GM19239 (cell line): ENCODE measurements around the gene FAIM2.
A peak's percentile ranks its signal among the peaks of the same experiment; 100 is the strongest.

Experiments used
- DNase-seq: peaks from one replicate; pipeline ENCODE4 v3.0.0; 2011; ENCODE audit warnings: low spot score; ENCODE audit not compliant: insufficient read length
- FAIRE-seq: peaks from 2 replicates; lab custom pipeline; 2011; peaks lifted over from hg19 to GRCh38; lab: Jason Lieb, UNC

FAIM2 gene

DNA sequence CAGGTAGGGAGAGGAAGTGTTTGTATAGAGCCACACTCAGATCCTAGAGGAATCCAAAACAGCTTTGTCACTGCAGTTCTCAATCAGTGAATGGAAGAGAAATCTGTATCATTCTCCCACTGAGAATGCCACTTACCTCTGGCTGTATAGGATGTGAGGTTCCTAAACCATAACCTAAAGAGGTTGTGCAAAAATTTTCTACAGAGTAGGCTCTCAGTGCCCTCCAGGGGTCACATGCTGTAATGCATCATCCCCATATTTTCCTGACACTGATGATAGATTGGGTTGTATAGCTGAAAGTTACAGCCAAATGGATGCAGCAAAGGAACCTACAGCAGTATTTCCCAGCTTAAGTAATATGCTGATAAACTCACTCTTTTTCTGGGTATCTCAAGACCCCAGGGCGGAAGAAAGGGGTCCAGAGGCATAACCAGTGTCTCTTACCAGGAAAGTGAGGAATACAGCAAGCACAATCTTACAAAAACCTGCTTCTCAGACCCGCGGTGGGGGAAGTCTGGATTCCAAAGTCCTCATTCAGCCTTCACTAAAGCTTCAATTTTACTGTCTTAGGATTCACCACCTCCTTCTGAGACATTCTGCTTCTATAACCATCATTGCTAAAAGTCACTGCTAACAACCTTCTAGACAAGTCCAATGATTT lies 64.6 kb downstream of the FAIM2 start:
- DNase-seq: no peak
- no peak for FAIRE-seq

DNA sequence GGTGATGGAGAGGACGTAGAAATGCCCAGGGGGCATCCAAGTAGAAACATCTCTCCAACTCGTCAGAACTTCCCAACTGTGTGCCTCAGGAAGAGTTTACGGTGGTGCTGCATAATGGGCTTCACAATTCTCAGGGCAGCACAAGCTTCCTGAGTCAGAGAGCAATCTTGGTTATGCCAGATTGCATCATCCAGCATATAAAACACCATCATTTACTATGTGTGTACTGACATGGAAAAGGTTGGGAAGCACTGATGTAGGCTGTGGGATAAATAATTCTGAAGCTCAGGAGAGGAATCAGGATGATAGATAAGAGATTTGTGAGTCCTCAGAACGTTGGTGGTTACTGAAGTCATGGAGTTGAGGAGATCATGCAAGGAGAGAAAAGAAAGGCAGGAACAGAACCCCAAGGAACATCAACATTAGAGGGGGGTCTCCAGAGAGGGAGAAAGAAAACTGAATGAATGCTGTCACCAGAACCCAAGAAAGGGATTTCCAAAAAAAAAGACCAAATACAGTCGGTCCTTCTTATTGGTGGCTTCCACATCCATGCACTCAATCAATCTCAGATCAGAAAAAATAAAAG lies 70.8 kb downstream of the FAIM2 start:
- no peak for DNase-seq

DNA sequence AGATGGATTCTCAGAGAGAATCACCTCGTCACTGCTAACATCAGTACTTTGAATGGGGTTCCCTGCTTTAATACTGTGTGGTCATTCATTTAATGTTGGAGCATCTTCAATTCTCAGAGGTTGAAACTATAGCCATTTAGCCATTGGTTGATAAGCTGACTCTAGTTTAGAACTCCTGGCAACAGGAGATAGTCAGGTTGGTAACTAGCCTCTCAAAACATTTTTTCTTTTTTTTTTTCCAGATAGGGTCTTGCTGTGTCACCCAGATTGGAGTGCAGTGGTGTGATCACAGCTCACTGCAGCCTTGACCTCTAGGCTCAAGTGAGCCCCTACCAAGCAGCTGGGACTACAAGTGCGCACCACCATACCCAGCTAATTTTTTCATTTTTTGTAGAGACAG lies 72.0 kb downstream of the FAIM2 start:
- no peak for DNase-seq
- FAIRE-seq: no peak

More for the DNA sequence above, 70.8 kb downstream of the FAIM2 start:
- no peak for FAIRE-seq

DNA sequence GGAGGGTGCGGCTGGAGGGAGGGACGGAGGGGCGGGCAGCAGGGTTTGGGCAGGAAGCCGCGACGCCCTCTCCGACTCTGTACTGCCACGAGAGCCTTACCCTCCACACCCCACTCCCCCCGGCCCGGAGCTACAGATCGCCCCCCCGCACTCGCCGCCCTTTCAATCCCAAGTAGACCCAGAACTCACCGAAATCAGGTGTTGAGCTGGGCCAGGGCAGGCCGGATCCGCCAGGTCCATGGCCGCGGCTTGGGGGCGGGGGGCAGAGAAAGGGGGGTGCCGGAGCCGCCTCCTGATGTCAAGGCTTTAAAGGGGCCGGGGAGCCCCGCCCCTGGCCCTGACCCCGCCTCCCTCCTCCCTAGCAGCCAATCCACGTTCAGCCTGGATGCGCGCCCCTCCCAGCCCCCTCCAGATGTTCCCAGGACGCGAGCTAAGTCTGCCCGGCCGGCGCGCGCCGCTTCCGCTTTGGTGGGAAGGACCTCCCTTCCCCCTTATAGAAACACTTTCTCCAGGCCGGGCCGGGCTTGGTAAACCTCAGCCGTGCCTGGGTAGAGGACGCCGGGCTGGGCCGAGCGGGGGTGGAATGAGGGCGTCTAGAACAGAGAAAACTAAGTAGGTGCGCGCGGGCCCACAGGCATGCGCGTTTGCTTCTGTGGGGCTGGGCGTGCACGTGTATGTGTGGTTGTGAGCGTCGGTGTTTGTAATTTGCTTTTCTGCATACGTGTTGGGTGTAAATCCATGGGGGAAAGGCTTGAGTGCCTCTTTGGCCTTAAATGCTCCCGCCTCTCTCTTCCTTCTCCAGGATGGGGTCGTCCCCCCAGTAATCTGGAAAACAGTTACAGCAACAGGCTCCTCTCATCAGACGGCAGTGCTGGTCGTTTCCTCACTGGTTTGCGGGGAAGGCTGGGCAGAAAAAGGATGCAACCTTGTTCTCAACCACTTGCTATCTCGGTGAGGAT lies 75.3 kb downstream of the FAIM2 start, which contains the start of gene NCKAP5L:
Gene NCKAP5L (minus strand): TSS at position 281 of the 959 bp plus-strand sequence. CDS start 24,369 bp downstream, outside the sequence.
- peak; percentile 97 for FAIRE-seq

DNA sequence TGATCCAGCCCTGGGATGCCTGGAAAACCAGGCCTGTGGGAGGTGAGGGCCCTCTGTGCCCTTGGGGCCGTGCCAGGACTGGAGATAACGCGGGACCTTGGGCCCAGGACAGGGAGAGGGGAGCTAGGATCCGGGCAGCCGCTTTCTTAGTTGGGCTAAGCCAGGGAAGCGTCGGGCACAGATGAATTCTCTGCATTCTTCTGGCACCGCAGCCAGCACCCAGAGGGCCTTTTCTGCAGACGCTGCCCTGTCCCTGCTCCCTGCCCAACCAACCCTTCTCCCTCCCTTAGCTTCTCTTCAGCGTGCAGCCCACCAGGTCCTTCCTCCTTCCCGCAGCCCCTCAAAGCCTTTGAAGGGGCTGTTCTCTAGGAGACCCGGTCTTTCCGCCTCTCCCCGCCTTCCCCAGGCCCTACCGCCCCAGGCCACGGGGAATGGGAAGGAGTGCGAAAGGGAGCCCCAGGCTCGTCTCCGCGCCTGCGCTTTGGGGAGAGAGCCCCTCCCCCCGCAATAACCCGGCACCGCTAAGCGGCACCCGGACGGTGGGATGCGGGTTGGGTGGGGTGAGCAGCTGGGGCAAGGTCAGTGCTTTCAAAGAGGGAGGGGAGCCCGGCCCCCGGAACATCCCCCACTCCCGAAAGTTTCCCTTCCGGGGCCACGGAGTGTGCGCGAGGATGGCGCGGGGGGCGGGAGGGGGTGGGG lies 76.2 kb downstream of the FAIM2 start:
- DNase-seq: no peak
- FAIRE-seq: no peak

More for the DNA sequence above, 75.3 kb downstream of the FAIM2 start, which contains the start of gene NCKAP5L:
- peak; percentile 92 for DNase-seq

DNA sequence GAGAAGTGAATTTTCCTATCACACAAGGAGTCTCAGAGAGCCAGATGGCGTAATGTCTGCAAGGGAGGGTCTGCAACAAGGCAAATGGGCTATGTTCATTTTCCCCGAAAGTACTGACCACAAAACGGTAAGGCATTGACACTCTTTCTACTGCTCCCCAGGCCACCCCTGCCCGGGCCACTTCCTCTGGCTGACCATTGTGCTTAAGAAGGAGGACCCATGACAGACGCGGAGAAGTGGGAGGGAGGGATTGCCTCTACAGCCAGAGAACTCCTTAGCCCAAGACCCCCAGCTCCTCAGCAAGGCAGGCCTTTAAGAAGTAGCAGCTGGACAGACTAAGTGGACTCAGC lies 76.7 kb downstream of the FAIM2 start:
- DNase-seq: no peak

DNA sequence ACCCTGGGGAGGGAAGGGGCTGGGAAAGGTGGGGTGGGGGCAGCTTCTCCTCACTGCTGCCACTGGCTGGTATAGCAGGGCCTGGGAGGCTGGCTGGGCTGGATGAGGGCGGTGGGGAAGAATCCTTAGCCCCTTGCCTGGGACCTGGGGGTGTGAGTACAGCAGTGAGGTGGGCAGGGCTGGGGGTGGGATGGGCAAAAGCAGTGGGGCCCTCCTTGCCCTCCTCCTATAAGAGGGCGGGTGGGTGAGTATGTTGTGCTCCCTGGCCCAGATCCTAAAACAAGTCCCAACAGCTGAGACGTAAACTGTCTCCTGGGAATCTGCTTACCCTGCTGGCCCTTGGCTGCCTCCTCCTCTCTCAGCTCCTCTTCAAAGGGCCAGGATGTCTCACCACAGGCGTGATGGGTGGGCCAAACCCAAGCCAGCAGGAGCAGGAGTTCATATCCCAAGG lies 77.7 kb downstream of the FAIM2 start:
- DNase-seq: no peak
- no peak for FAIRE-seq

More for the DNA sequence above, 76.7 kb downstream of the FAIM2 start:
- FAIRE-seq: no peak

DNA sequence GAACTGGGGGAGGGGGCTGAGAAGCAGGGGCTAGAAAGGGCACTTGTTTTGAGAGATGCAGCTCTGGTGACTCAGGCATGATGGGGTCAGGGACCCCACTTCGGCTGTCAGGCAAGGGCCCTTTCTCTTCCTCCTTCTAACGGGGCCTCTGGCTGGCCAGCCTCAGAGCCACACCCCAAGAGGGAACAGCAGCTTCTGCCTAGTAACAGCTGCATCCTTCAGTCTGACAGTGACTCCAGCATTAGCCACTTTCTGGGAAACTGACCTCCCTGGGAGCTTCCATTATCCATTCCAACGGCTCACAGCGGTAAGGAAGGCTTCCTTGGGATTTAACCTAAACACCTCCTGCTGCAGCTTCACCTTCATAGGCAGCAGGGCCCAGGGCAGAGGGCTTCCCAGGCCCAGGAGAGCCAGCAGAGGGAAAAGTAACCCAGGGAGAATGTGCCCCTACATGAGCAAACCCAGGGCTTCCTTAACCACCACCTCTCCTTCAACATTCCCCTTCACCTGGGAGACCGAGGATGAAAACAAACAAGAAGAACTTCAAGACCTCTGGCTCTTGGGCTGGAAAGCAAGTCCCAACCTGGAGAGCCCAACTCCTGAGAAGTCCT lies 78.2 kb downstream of the FAIM2 start:
- no peak for FAIRE-seq
- DNase-seq: no peak

DNA sequence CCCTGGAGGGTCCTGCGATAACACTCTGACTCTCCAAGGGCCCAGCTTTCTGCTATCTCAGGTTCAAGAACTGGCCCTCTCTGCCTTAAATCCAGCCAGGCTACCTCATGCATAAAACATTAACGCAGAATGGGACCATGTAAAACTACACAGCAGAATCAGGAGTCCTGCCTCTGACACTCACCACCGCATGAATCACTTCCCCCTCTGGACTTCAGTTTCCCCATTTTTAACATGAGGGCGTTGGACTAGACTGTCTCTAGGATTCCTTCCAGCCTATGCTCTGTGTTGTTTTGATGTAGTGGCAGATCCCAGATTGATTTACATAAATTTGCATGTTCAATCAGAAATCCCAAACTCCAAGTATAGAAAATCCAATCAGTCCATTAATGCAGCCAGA lies 78.8 kb downstream of the FAIM2 start:
- no peak for DNase-seq

DNA sequence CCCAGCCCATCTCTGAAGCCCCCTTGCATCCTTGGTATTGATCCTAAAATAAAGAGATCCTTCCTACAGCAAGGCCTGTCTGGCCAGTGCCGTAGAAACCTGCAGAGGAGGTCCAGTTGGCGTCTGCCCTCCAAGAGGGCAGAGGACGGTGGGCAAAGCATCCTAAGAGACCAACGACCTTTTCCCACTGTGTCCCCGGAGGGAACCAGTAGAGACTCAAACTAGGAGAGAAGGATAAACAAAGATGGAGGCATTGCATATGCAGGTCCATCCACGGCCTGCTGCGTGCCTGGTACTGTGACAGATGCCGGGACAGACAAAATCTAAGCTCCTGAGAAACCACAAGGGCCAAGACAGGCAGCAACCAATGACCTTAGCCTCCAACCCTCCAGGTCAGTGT lies 79.3 kb downstream of the FAIM2 start:
- DNase-seq: no peak
- no peak for FAIRE-seq

More for the DNA sequence above, 78.8 kb downstream of the FAIM2 start:
- no peak for FAIRE-seq

DNA sequence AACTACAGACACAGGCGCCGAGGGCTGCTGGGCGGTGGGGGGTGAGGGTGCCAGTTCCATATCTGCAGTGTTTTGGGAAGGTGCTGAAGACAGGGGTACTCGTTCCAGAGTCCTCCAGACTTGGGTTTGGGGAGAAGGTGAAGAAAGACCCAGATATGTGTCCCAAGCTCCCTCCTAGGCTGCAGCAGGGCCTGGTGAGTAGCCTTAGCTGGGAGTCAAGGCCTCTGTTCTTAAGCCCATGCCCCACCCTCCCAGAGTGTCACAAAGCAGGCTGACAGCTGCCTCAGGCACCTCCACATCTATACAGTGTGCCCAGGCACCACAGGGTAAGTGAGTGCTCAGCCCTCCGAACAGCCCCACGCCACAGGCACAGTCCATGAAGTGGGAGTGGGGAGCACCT lies 79.7 kb downstream of the FAIM2 start:
- FAIRE-seq (no peak), DNase-seq (no peak)

DNA sequence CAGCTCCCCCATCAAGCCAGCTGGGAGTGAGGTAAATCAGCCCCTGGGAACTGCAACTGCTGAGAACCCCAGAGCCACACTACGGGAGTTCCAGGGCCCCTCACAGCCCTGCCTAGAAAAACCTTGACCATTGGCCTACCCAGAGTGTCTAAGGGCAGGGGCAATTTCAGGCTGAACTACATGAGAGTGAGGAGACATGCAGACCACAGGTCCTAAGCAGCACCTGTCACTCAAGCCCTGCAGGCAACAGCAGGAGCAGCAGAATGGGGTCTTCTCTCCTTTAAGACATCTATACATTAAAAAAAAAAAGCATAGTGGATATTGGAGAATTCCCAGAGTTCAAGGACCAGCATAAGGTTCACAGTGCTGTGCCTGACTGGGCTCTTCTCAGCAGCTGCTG lies 80.3 kb downstream of the FAIM2 start:
- DNase-seq: no peak
- no peak for FAIRE-seq

DNA sequence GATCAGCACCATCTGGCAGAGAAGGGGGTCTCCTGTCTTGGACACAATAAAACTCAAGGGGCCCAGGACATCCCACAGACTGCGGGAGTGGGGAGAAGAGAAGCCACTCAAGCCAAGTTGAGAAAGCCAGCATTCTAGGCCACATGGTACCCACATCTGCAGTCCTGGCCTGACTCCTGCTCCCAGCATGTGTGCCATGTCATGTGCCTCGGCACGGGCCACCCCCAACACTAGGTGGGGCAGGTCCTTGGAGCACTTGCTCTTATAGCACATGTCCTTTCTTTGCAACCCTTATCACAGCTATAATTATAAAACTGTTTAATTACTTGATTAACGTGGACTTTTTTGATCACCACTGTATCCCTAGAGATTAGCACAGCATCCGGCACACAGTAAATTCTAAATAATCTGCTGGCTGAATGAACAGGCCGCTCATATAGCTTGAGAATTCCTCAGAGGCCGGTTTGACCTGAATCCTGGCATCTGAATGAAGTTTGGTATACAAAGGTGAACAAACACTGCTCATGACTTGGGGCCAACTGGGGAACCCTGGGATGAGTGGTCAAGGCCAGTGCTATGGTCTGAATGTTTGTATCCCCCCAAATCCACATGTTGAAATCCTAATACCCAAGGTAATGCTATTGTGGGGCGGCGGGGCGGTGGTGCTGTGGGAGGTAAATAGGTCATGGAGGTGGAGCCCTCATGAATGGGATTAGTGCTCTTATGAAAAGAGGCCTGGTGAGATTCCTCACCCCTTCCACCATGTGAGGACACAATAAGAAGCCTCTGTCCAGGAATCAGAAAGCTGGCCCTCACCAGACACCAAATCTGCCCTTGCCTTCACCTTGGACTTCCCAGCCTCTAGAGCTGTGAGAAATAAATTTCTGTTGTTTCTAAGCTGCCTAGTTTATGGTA lies 82.1 kb downstream of the FAIM2 start:
- no peak for FAIRE-seq

DNA sequence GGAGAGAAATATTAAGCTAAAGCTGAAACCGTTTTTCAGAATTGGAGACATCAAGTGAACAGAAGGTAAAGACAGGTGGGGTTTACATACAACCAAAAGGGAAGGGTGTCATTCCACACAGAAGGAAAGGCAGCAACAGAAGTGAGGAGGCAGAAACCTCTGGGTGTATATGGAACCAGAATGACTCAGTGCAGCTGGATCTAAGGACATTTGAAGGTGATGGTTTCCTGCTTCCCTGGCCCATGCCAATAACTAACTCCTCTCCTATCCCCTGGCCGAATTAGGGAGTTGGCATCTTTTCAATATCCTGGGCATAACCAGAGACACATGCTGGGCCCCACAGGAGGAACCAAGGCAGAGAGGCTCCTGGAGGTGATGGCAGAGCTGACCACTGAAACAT lies 83.9 kb downstream of the FAIM2 start:
- DNase-seq (no peak), FAIRE-seq (no peak)

More for the DNA sequence above, 82.1 kb downstream of the FAIM2 start:
- DNase-seq: no peak

DNA sequence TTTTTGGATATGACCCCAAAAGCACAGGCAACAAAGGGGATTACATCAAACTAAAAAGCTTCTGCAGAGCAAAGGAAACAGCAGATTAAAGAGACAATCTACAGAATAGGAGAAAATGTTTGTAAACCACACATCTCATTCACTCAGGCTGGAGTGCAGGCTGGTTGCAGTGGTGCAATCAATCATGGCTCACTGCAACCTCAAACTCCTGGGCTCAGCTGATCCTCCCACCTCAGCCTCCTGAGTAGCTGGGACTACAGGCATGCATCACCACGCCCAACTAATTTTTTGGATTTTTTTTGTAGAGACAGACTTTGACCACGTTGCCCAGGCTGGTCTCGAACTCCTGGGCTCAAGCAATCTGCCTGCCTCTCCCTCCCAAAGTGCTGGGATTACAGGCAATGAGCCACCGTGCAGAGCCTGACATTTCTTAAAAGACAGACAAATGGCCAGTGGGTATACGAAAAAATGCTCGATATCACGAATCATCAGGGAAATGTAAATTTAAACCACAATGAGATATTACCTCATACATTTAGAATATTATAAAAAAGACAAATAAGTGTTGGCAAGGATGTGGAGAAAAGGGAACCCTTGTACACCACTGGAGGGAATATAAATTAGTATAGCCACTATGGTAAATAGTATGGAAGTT lies 85.3 kb downstream of the FAIM2 start:
- no peak for DNase-seq
- FAIRE-seq: no peak
